Hepatocyte (in vitro differentiated cells): ENCODE results near the gene USP24.

ENCODE experiments used
- EZH2phosphoT487 ChIP-seq: fragments of 200-600 bp; sonication (generic); IDR thresholded peaks from one replicate; pipeline ENCODE4 v1.6.1; 2018; ENCODE audit warnings: antibody characterized with exemption, mild to moderate bottlenecking, low read depth, moderate library complexity; ENCODE audit not compliant: unreplicated experiment, severe bottlenecking
- TF ChIP-seq, protein P1 (sequence below): fragments of 200-600 bp; sonication (generic); IDR thresholded peaks from 2 replicates; pipeline ENCODE4 v1.5.1; 2016; ENCODE audit warnings: antibody characterized with exemption, mild to moderate bottlenecking; ENCODE audit not compliant: poor library complexity

DNA sequence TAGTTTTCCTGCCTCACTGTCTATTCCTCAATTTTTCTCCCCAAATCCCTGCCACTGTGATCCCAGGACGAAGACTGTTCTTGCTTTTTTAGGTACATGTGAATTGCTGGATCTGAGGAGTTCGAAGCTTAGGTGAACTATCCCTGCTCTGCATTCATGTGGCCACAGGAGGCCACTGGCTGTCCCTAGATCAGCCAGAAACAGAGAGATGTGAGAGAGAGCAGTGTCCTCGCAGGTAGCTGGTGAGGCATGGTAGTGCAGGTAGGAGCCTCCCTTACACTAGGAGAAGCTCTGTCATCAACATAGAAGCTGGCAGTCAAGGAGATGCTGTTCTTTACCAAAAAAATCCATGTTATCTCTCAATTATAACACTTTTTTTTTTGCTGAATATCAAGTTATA is 71.5 kb downstream of the USP24 start:
- TF ChIP-seq, protein P1, sequence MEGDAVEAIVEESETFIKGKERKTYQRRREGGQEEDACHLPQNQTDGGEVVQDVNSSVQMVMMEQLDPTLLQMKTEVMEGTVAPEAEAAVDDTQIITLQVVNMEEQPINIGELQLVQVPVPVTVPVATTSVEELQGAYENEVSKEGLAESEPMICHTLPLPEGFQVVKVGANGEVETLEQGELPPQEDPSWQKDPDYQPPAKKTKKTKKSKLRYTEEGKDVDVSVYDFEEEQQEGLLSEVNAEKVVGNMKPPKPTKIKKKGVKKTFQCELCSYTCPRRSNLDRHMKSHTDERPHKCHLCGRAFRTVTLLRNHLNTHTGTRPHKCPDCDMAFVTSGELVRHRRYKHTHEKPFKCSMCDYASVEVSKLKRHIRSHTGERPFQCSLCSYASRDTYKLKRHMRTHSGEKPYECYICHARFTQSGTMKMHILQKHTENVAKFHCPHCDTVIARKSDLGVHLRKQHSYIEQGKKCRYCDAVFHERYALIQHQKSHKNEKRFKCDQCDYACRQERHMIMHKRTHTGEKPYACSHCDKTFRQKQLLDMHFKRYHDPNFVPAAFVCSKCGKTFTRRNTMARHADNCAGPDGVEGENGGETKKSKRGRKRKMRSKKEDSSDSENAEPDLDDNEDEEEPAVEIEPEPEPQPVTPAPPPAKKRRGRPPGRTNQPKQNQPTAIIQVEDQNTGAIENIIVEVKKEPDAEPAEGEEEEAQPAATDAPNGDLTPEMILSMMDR = peak; percentile 21
- no peak for TF ChIP-seq EZH2phosphoT487
